CD14-positive monocyte (primary cell): Measurements from ENCODE around the gene CDIPT. TPM values are rescaled to one million over a fixed set of nuclear protein-coding genes. Genes with fewer than 3 reads are reported as not detected.

Source experiments
- polyA plus RNA-seq, 3 donors: library from polyadenylated mRNA; depleted of rRNA in 1 of 3; unstranded in 2 of 3; stranded (reverse) in 1 of 3; fragments of 300-500 nt in 2 of 3; fragments of >200 nt in 1 of 3; fragmentation: Illumina TruSeq in 2 of 3; gene quantifications; 1 replicate in 2 of 3; 2 replicates in 1 of 3; pipeline ENCODE4 v1.2.3, GENCODE V29; 2012 to 2021
- small RNA-seq: library from RNA; depleted of rRNA; stranded (forward); fragments of <200 nt; gene quantifications from one replicate; pipeline ENCODE3, GENCODE V24; 2012; ENCODE audit warnings: low read depth; ENCODE audit not compliant: insufficient read length

Gene CDIPT
- polyA plus RNA-seq, 3 donors: 67.2 to 98.8 (median 93.5) TPM

Small RNA genes within 50 kb of the gene (small RNA-seq; reads per million reads assigned to genes)
- gene AC009133.6: not detected
- gene AC120114.4: not detected

Other genes with a start within 250 kb of the CDIPT start
- 10 to 100 TPM; 42.4 to 71.0 (median 46.6) TPM for gene SPN, start 200.0 kb downstream of the CDIPT start, polyA plus RNA-seq
- 1 to 10 TPM; 2.1 to 4.7 (median 3.9) TPM for gene QPRT, start 184.0 kb downstream of the CDIPT start, polyA plus RNA-seq
- 10 to 100 TPM; 24.6 to 32.0 (median 29.2) TPM for gene C16orf54, start 117.2 kb downstream of the CDIPT start, polyA plus RNA-seq
- not detected for gene ZG16, start 85.0 kb downstream of the CDIPT start, polyA plus RNA-seq
- gene KIF22, start 72.5 kb downstream of the CDIPT start, polyA plus RNA-seq: 10 to 100 TPM; 22.0 to 46.2 (median 28.9) TPM
- 100 to 1,000 TPM in 1 of 3 donors, 10 to 100 TPM in 2; 14.2 to 137 (median 18.8) TPM for gene MAZ, start 56.7 kb downstream of the CDIPT start, polyA plus RNA-seq
- gene PRRT2, start 51.0 kb downstream of the CDIPT start, polyA plus RNA-seq: under 1 TPM in 1 of 3 donors, not detected in 2; 0.04 TPM
- gene PAGR1, start 47.1 kb downstream of the CDIPT start, polyA plus RNA-seq: 10 to 100 TPM; 12.6 to 43.4 (median 36.3) TPM
- 100 to 1,000 TPM; 146 to 274 (median 185) TPM for gene MVP, start 42.8 kb downstream of the CDIPT start, polyA plus RNA-seq
- gene SEZ6L2, start 36.3 kb upstream of the CDIPT start, polyA plus RNA-seq: not detected
- not detected for gene ASPHD1, start 37.3 kb upstream of the CDIPT start, polyA plus RNA-seq
- gene KCTD13, start 63.0 kb upstream of the CDIPT start, polyA plus RNA-seq: 10 to 100 TPM in 1 of 3 donors, 1 to 10 TPM in 2; 4.0 to 36.6 (median 4.7) TPM
- gene TMEM219, start 98.9 kb upstream of the CDIPT start, polyA plus RNA-seq: 100 to 1,000 TPM; 157 to 265 (median 227) TPM
- 10 to 100 TPM in 1 of 3 donors, 1 to 10 TPM in 2; 1.1 to 19.2 (median 2.3) TPM for gene TAOK2, start 110.6 kb upstream of the CDIPT start, polyA plus RNA-seq
- gene HIRIP3, start 132.4 kb upstream of the CDIPT start, polyA plus RNA-seq: 1 to 10 TPM; 3.3 to 4.8 (median 3.7) TPM
- 10 to 100 TPM in 1 of 3 donors, 1 to 10 TPM in 2; 2.8 to 57.6 (median 3.5) TPM for gene INO80E, start 133.0 kb upstream of the CDIPT start, polyA plus RNA-seq
- gene DOC2A, start 147.8 kb upstream of the CDIPT start, polyA plus RNA-seq: 1 to 10 TPM in 1 of 3 donors, under 1 TPM in 2; 0.23 to 3.7 (median 0.66) TPM
- not detected for gene C16orf92, start 160.0 kb upstream of the CDIPT start, polyA plus RNA-seq
- not detected for gene TLCD3B, start 168.0 kb upstream of the CDIPT start, polyA plus RNA-seq
- 1,000 to 10,000 TPM; 1,202 to 1,628 (median 1,429) TPM for gene ALDOA, start 202.5 kb upstream of the CDIPT start, polyA plus RNA-seq
- gene PPP4C, start 212.8 kb upstream of the CDIPT start, polyA plus RNA-seq: 100 to 1,000 TPM; 186 to 388 (median 279) TPM
- under 1 TPM; 0.10 to 0.65 (median 0.11) TPM for gene TBX6, start 228.7 kb upstream of the CDIPT start, polyA plus RNA-seq
- 100 to 1,000 TPM; 182 to 283 (median 235) TPM for gene YPEL3, start 233.0 kb upstream of the CDIPT start, polyA plus RNA-seq